ENCODE measurements around the gene TUBA1C. TPM values are rescaled to one million over a fixed set of nuclear protein-coding genes. Genes with fewer than 3 reads are reported as not detected.
"Not testable (repeated sequence)": the region's sequence is repeated elsewhere in the genome, so short reads cannot be mapped to it uniquely, and the experiment has no call there.

The TUBA1C gene
- total RNA-seq, 2 donors from 2014 or later: 260 to 263 TPM

DNA sequence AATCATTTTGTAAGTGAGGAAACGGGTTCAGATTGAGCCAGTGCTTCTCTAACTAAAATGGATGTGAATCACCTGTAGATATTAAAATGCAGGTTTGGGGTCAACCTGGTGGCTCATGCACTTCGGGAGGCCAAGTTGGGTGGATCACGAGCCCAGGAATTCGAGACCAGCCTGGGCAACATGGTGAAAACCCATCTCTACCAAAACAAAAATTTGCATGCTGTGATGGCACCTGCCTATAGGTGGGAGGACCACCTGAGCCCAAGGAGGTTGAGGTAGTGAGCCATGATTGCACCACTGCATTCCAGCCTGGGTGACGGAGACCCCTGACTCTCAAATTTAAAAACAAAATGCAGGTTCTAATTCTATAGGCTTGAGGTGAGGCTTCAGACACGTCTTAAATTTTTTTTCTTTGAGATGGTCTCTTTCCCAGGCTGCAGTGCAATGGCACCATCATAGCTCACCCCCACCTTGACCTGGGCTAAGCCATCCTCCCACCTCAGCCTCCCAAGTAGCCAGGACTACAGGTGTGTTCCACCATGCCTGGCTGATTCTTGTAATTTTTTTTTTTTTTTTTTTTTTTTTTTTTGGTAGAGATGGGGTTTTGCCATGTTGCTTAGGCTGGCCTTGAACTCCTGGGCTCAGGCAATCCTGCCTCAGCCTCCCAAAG lies 9.0 kb downstream of the TUBA1C start:
- H3K36me3 Mint-ChIP-seq: peaks cover 17 to 26% of the 10 kb centered on the region in 2 donors
- H3K27ac Mint-ChIP-seq: no peak overlapping the region
- H3K9me3 Mint-ChIP-seq: no peaks in the 10 kb centered on the region
- DNase-seq (ENCODE audit: low spot score in 2 of 2) (no peak), ATAC-seq (no peak)

GRCh38 chr12:49274396-49275069 lies 9.7 kb downstream of the TUBA1C start:
- Mint-ChIP-seq H3K9me3 (no peaks in the 10 kb centered on the region), H3K36me3 (peaks cover 12 to 22% of the 10 kb centered on the region in 2 donors), H3K27ac (peak overlapping the region in 1 of 2 donors; percentile 9)
- ATAC-seq (peak in 1 of 2 donors; percentile 1), DNase-seq (ENCODE audit: low spot score in 2 of 2) (no peak)

- Mint-ChIP-seq H3K9me3 (no peaks in the 10 kb centered on the region), H3K27ac (peak overlapping the region in 1 of 2 donors; percentile 70), H3K36me3 (peaks cover 0 to 7% of the 10 kb centered on the region in 2 donors)
- DNase-seq (ENCODE audit: low spot score in 2 of 2): no peak
- peak; percentile 18 to 19 for ATAC-seq
Observed at GRCh38 chr12:49276304-49277290, 11.7 kb downstream of the TUBA1C start.

DNA sequence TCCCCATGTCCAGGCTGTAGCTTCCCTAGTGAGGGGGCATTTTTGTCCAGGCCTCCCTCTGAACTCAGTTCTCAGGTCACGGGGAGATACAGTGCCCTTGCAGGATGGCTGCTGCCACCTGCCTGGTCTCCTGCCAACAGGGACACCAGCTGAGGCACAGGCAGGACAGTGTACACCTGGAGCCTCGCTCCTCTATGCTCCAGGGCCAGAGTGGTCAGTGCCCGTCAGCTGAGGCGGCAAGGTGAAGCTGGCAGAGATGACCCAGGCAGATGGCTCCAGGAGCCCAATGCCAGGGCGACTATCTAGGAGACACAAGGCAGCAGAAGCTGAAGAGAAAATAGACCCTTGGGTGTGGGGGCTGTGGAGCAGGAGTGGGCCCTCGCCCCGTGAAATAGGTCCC lies 12.6 kb downstream of the TUBA1C start:
- Mint-ChIP-seq H3K9me3 (no peaks in the 10 kb centered on the region), H3K27ac (no peak overlapping the region), H3K36me3 (peaks cover 0 to 7% of the 10 kb centered on the region in 2 donors)
- ATAC-seq (peak in 1 of 2 donors; percentile 17), DNase-seq (ENCODE audit: low spot score in 2 of 2) (no peak)

DNA sequence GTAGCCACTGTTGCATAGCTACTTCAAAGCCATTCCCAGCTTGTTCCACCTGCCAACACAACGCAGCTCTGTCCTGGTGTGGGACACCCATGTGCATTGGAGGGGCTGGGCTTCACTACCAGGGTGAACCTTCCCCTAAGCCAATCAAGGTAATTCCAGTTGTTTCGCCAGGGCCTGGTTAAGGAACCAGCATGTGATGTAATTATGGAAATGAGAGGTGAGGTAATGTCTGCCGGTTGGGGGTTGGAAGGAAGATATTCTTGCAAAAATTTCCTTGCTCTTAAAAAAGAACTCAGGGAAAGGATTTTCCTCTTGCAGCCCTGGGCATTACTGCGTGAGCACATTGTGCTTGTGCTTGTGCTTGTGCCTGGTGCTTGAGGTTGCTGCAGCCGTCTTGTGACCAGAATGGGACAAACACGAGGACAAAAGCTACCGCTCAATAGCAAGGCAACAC lies 14.9 kb downstream of the TUBA1C start:
- H3K36me3 Mint-ChIP-seq: no peaks in the 10 kb centered on the region
- ATAC-seq (no peak), DNase-seq (ENCODE audit: low spot score in 2 of 2) (no peak)
- no peaks in the 10 kb centered on the region for H3K9me3 Mint-ChIP-seq
- no peak overlapping the region for H3K27ac Mint-ChIP-seq

DNA sequence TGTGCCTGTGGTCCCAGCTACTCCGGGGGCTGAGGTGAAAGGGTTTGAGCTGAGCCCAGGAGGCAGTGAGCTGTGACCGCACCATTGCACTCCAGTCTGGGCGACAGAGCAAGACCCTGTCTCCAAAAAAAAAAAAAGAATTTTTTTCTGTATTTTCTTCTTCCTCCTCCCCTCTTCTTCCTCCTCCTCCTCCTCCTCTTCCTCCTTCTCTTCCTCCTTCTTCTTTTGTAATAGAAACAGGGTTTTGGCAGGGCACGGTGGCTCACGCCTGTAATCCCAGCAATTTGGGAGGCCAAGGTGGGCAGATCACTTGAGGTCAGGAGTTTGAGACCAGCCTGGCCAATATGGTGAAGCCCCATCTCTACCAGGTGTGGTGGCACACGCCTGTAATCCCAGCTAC lies 15.7 kb downstream of the TUBA1C start:
- not testable (repeated sequence) for DNase-seq (ENCODE audit: low spot score in 2 of 2); H3K36me3 Mint-ChIP-seq; ATAC-seq; H3K27ac Mint-ChIP-seq; H3K9me3 Mint-ChIP-seq

GRCh38 chr12:49282302-49282701 lies 17.4 kb downstream of the TUBA1C start:
- DNase-seq (ENCODE audit: low spot score in 2 of 2): no peak
- H3K27ac Mint-ChIP-seq: no peak overlapping the region
- H3K9me3 Mint-ChIP-seq: no peaks in the 10 kb centered on the region
- H3K36me3 Mint-ChIP-seq: no peaks in the 10 kb centered on the region
- no peak for ATAC-seq

DNA sequence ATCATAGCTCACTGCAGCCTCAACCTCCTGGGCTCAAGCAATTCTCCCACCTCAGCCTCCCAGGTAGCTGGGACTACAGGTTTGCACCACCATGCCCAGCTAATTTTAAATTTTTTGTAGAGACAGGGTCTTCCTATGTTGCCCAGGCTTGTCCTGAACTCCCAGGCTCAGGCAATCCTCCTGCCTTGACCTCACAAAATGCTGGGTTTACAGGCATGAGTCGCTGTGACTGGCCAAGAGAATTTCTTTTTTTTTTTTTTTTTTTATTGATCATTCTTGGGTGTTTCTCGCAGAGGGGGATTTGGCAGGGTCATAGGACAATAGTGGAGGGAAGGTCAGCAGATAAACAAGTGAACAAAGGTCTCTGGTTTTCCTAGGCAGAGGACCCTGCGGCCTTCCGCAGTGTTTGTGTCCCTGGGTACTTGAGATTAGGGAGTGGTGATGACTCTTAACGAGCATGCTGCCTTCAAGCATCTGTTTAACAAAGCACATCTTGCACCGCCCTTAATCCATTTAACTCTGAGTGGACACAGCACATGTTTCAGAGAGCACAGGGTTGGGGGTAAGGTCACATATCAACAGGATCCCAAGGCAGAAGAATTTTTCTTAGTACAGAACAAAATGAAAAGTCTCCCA lies 18.0 kb downstream of the TUBA1C start:
- not testable (repeated sequence) for H3K9me3 Mint-ChIP-seq; H3K27ac Mint-ChIP-seq; ATAC-seq; H3K36me3 Mint-ChIP-seq; DNase-seq (ENCODE audit: low spot score in 2 of 2)

- ATAC-seq: peak in 1 of 2 donors; percentile 12
- H3K36me3 Mint-ChIP-seq: no peaks in the 10 kb centered on the region
- DNase-seq (ENCODE audit: low spot score in 2 of 2): no peak
- no peaks in the 10 kb centered on the region for H3K9me3 Mint-ChIP-seq
- H3K27ac Mint-ChIP-seq: no peak overlapping the region
Observed at GRCh38 chr12:49283541-49284429, 18.9 kb downstream of the TUBA1C start.

DNA sequence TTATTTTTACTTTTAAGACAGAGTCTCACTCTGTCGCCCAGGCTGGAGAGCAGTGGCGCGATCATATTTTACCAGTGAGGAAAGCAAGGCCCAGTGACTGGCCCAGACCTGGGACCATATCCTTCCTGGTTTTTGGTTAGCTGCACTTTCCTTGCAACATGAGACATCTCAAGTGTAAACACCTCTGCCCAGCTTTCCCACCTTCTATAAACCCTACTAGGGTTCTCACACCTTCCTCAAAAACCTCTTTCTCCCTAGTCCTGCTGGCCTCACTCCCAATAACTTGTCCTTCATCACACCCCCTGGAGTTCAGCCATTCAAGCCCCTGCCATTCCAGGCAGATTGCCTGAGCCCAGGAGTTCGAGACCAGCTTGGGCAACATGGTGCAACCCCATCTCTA lies 19.8 kb downstream of the TUBA1C start:
- no peaks in the 10 kb centered on the region for H3K9me3 Mint-ChIP-seq
- no peak for ATAC-seq

GRCh38 chr12:49287876-49288275 lies 23.0 kb downstream of the TUBA1C start:
- H3K36me3 Mint-ChIP-seq: no peaks in the 10 kb centered on the region
- H3K27ac Mint-ChIP-seq: no peak overlapping the region
- ATAC-seq: no peak
- H3K9me3 Mint-ChIP-seq: no peaks in the 10 kb centered on the region
- no peak for DNase-seq (ENCODE audit: low spot score in 2 of 2)

More for the DNA sequence above, 19.8 kb downstream of the TUBA1C start:
- DNase-seq (ENCODE audit: low spot score in 2 of 2): no peak
- no peak overlapping the region for H3K27ac Mint-ChIP-seq
- no peaks in the 10 kb centered on the region for H3K36me3 Mint-ChIP-seq

DNA sequence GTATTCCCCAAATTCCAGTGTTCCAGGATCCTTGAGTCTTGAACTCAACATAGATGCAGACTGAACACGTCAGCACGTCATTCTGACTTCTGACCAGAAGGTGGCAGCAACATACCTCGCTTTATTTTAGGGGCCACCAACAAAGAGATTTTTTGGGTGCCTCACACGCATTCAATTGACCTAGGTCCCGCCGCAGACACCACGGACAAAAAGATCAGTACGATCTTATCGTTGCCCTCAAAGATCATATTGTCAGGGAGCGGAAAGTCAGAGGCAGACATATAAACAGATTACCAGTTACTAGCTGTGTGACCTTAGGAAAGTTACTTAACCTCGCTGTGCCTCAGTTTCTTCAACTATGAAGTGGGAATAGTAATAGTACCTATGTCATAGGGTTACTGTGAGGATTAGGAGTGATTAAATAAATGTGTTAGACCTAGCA lies 23.6 kb downstream of the TUBA1C start:
- no peaks in the 10 kb centered on the region for H3K36me3 Mint-ChIP-seq
- no peaks in the 10 kb centered on the region for H3K9me3 Mint-ChIP-seq
- ATAC-seq (peak; percentile 51 to 72), DNase-seq (ENCODE audit: low spot score in 2 of 2) (peak in 1 of 2 donors; percentile 77)
- no peak overlapping the region for H3K27ac Mint-ChIP-seq

- Mint-ChIP-seq H3K36me3 (no peaks in the 10 kb centered on the region), H3K9me3 (no peaks in the 10 kb centered on the region), H3K27ac (no peak overlapping the region)
- DNase-seq (ENCODE audit: low spot score in 2 of 2) (no peak), ATAC-seq (peak; percentile 11 to 14)
Observed at GRCh38 chr12:49288922-49289555, 24.2 kb downstream of the TUBA1C start.

DNA sequence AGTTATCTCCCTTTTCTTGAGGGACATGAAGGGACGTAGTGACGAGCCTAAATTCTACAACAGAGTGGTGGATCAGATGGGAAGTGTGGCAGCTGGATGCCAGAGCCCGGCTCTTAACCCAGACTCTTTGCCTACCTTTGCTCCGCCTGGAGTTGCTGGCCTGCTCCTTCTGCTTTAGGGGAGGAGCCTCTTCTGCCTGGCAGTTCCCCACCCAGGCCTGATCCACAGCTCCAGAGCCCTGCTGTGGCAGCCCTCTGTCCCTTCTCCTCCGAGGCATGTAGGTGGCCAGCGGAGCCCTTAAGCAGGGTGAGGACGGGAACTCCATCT lies 27.8 kb downstream of the TUBA1C start:
- ATAC-seq (no peak), DNase-seq (ENCODE audit: low spot score in 2 of 2) (no peak)
- Mint-ChIP-seq H3K9me3 (no peaks in the 10 kb centered on the region), H3K27ac (no peak overlapping the region), H3K36me3 (no peaks in the 10 kb centered on the region)

Measured in activated naive CD4-positive, alpha-beta T cell treated with anti-CD3 and anti-CD28 coated beads, Interleukin-2, amount 50 U/mL, for 72 hours (primary cell).